Epithelial cell of proximal tubule (primary cell): ENCODE data around the gene CRIP3. TPM values are rescaled to one million over a fixed set of nuclear protein-coding genes. Genes with fewer than 3 reads are reported as not detected.

Experiments used
- DNase-seq: peaks from one replicate; pipeline ENCODE4 v3.0.0-alpha.2; 2011; ENCODE audit warnings: low read depth
- H3K4me3 ChIP-seq: 2 replicates; pipeline ENCODE4 v1.5.1; 2011; ENCODE audit warnings: low read depth, mild to moderate bottlenecking, low read length
- CTCF ChIP-seq: conservative IDR thresholded peaks from 2 replicates; pipeline ENCODE4 v1.5.1; 2012; ENCODE audit warnings: low read depth, mild to moderate bottlenecking, low read length
- total RNA-seq: library from RNA; depleted of rRNA; stranded (reverse); fragments of >200 nt; gene quantifications from 2 replicates; pipeline ENCODE4 v1.2.3, GENCODE V29; 2015

CRIP3 gene
- total RNA-seq, 1 donor from 2014 or later = not detected

- TF ChIP-seq CTCF = no peak
- H3K4me3 ChIP-seq = no peak overlapping the region
These were observed 36.7 kb downstream of the CRIP3 start for GRCh38 chr6:43271944-43272343.

GRCh38 chr6:43271103-43271815, 37.4 kb downstream of the CRIP3 start:
- H3K4me3 ChIP-seq = no peak overlapping the region
- TF ChIP-seq CTCF = no peak
- no peak for DNase-seq

More at GRCh38 chr6:43271944-43272343, 36.7 kb downstream of the CRIP3 start:
- DNase-seq = no peak

GRCh38 chr6:43269273-43270007, 39.2 kb downstream of the CRIP3 start:
- DNase-seq = no peak
- no peak for TF ChIP-seq CTCF
- peak overlapping the region; percentile 42 for H3K4me3 ChIP-seq

GRCh38 chr6:43268782-43269272, 39.8 kb downstream of the CRIP3 start:
- no peak for DNase-seq

GRCh38 chr6:43268355-43268700, 40.3 kb downstream of the CRIP3 start:
- DNase-seq = no peak
- TF ChIP-seq CTCF = no peak
- no peak overlapping the region for H3K4me3 ChIP-seq

More at GRCh38 chr6:43268782-43269272, 39.8 kb downstream of the CRIP3 start:
- no peak for TF ChIP-seq CTCF
- H3K4me3 ChIP-seq = peak overlapping the region; percentile 42

- TF ChIP-seq CTCF = no peak
- DNase-seq = no peak
- H3K4me3 ChIP-seq = no peak overlapping the region
These were observed 40.8 kb downstream of the CRIP3 start for GRCh38 chr6:43267619-43268354.
